Erythroblast (primary cell): ENCODE measurements around the gene LENG9.

ENCODE experiments used
- GATA1 ChIP-seq: IDR thresholded peaks from 2 replicates; pipeline ENCODE4 v1.6.1; 2011; ENCODE audit warnings: low read depth, mild to moderate bottlenecking, control low read depth, low read length, moderate library complexity
- POLR2A ChIP-seq: IDR thresholded peaks from 2 replicates; pipeline ENCODE4 v1.6.1; 2011; ENCODE audit warnings: mild to moderate bottlenecking, low read length

DNA sequence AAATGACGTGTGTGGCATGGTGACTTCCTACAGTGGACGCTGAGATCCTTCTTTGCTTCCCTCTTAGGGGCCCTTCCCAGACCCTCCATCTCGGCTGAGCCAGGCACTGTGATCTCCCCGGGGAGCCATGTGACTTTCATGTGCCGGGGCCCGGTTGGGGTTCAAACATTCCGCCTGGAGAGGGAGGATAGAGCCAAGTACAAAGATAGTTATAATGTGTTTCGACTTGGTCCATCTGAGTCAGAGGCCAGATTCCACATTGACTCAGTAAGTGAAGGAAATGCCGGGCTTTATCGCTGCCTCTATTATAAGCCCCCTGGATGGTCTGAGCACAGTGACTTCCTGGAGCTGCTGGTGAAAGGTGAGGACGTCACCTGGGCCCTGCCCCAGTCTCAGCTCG is 44.2 kb upstream of the LENG9 start:
- TF ChIP-seq POLR2A (no peak), GATA1 (no peak)
